Mucosa of descending colon (tissue), 3 donors: ENCODE results near the gene TUBB2A. TPM values are rescaled to one million over a fixed set of nuclear protein-coding genes. Genes with fewer than 3 reads are reported as not detected.

ENCODE experiments used
- ATAC-seq: fragments of 200-7000 bp; cut with Tn5 transposase; one replicate; pipeline ENCODE4 v1.9.1; 2020; ENCODE audit warnings: mild to moderate bottlenecking, moderate library complexity
- DNase-seq, 3 donors: peaks; one replicate each; pipeline ENCODE4 v3.0.0-alpha.2; 2020
- H3K36me3 ChIP-seq: fragments of 200-600 bp; one replicate; pipeline ENCODE4 v1.8.0; 2021; ENCODE audit warnings: low read depth, mild to moderate bottlenecking
- H3K4me1 ChIP-seq: fragments of 200-600 bp; one replicate; pipeline ENCODE4 v1.8.0; 2021; ENCODE audit warnings: low read depth, mild to moderate bottlenecking
- H3K4me3 ChIP-seq: fragments of 200-600 bp; one replicate; pipeline ENCODE4 v1.8.0; 2021; ENCODE audit warnings: mild to moderate bottlenecking
- H3K9me3 ChIP-seq: fragments of 200-600 bp; one replicate; pipeline ENCODE4 v1.8.0; 2021; ENCODE audit warnings: mild to moderate bottlenecking
- intact Hi-C, 2 donors: fragments of 100-400 bp; cut with DNase I in 1 of 2; cut with micrococcal nuclease in 1 of 2; formaldehyde crosslinking; loops; one replicate each; pipeline versions ENCODE4 v1.11.0 to v1.11.1; 2022; cut with DNase I, micrococcal nuclease
- long read RNA-seq, 2 donors: library from polyadenylated mRNA; unstranded; transcript quantifications; one replicate each; pipeline ENCODE4 v2.0.0, GENCODE V29; 2019 to 2021
- total RNA-seq, 3 donors: library from RNA; stranded (reverse); fragmentation: NEBNext Ultra II Directional in 2 of 3; extraction: Animal tissue kit (Norgen Biotek cat#: 25700) in 2 of 3; gene quantifications; one replicate each; pipeline versions ENCODE4 v1.2.1 to v1.2.4, GENCODE V29; 2021 to 2023
- TF ChIP-seq, protein P1 (sequence below): fragments of 200-600 bp; IDR thresholded peaks from one replicate; pipeline ENCODE4 v1.8.0; 2022; ENCODE audit warnings: antibody characterized with exemption, mild to moderate bottlenecking
- donor health status: DM: no; HTN: no; CAD: no; lungs with moderate emphysema.
- donor health status: DM: no; HTN: no; CAD: no.
- donor health status: DM: no; HTN: yes; CAD: no.

TUBB2A gene
- total RNA-seq: 10 to 100 TPM; 16.4 to 92.8 (median 38.4) TPM
- long read RNA-seq, donor 1, transcript TUBB2A-201 (4 exons, 1,595 nt): major isoform, 101 of 144 reads
- long read RNA-seq, donor 1, partial matches to known transcripts: 43 of 144 reads
- long read RNA-seq, donor 1, other reads (novel, unspliced or antisense): 0 of 144 reads
- long read RNA-seq, donor 2, transcript TUBB2A-201 (4 exons, 1,595 nt): major isoform, 21 of 23 reads
- long read RNA-seq, donor 2, partial matches to known transcripts: 0 of 23 reads
- long read RNA-seq, donor 2, other reads (novel, unspliced or antisense): 2 of 23 reads

DNA sequence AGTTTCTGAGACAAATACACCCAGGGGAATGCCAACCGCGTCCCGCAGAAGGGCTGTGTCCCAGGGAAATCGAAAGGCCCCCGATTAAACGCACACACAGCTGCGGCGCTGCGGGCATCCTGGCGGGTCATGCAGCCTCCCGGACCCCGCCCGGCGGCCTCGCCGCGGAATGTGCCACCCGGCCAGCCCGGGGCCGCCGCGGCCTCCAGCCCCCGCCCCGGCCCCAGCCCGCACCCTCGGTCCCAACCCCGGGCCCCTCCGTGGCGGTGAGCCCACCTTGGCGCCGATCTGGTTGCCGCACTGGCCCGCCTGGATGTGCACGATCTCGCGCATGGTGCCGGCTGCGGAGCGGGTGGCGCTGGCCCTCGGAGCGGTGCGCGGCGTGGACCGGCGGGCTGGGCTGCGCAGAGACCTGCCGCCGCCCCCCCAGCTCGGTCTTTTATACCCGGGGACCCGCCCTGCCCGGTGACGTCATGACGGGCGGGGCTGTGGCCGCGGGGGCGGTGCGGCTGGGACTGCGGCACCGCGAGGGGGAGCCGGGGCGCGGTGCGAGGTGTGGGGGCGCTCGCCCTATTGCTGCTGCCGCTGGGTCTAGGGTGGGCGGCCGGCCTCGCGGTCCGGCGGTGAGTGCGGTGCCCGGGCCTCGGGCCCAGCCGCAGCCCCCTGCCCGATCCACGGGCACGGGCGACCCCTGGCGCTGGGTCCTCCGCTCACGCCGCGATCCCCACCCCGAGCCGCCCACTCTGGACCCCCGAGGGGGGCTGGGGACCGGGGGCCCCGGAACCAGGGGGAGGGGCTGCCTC lies at the start of gene TUBB2A:
TUBB2A (minus strand) TSS at position 414 of the 803 bp plus-strand sequence; CDS start at position 333, 81 bp downstream.
- Histone ChIP-seq H3K4me1 (peaks cover 6% of the 10 kb centered on the region), H3K4me3 (peak within 1 kb of the TSS; percentile 72), H3K36me3 (no peaks in the 10 kb centered on the region), H3K9me3 (no peaks in the 10 kb centered on the region)
- TF ChIP-seq, protein P1, sequence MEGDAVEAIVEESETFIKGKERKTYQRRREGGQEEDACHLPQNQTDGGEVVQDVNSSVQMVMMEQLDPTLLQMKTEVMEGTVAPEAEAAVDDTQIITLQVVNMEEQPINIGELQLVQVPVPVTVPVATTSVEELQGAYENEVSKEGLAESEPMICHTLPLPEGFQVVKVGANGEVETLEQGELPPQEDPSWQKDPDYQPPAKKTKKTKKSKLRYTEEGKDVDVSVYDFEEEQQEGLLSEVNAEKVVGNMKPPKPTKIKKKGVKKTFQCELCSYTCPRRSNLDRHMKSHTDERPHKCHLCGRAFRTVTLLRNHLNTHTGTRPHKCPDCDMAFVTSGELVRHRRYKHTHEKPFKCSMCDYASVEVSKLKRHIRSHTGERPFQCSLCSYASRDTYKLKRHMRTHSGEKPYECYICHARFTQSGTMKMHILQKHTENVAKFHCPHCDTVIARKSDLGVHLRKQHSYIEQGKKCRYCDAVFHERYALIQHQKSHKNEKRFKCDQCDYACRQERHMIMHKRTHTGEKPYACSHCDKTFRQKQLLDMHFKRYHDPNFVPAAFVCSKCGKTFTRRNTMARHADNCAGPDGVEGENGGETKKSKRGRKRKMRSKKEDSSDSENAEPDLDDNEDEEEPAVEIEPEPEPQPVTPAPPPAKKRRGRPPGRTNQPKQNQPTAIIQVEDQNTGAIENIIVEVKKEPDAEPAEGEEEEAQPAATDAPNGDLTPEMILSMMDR: peak; percentile 60
- intact Hi-C loops: no loop called here
- DNase-seq (peak; percentile 87 to 92 (median 90)), ATAC-seq (peak; percentile 87)

DNA sequence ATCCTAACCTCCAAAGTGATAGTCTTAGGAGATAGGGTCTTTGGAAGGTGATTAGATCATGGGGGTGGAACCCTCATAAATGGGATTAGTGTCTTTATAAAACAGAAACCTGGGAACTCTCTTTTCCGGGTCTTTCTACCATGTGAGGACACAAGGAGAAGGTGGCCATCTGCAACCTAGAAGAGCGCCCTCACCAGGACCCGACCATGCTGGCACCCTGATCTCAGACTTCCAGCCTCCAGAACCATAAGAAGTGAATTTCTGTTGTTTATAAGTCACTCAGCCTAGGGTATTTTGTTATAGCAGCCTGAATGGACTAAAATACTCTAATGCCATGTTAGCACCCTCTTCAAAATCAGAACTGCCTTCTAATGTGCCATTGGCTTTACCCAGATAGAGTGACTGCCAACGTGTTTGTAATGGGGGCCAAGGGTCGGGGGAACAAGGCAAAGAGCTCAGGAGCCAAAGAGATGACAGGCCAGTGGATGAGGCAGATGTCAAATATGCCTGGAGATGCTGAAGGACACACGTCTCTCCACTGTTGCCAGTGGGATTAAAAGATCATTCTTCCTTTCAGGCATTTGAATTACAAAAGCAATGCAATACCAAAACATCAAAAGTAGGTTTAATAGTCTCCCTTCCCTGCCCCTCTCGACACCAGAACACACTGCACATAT lies 49.1 kb upstream of the TUBB2A start:
- ATAC-seq: no peak
- no peaks in the 10 kb centered on the region for H3K9me3 ChIP-seq
- no peak for DNase-seq
- H3K4me3 ChIP-seq: no peak overlapping the region
- intact Hi-C loops: no loop called here
- no peaks in the 10 kb centered on the region for H3K4me1 ChIP-seq
- TF ChIP-seq, protein P1: no peak
- H3K36me3 ChIP-seq: no peaks in the 10 kb centered on the region

DNA sequence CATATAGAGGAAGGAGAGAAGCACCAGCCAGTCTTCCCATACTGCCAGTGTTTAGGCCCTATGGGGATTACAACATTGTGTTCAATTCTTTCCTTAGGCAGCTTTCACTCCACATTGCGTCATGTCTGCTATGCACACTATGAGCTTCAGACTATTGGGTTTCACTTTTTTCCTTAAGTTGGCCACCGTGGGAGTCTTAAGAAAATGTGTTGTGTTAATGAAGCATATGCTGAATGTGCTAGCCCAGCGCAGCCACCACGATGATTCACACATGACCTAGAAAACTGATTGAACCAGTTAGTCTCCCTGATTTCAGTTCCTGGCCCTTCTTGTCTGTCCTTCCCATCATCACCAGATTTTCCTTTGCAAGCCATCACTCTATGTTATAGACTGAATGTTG lies 48.6 kb upstream of the TUBB2A start:
- no peaks in the 10 kb centered on the region for H3K4me1 ChIP-seq
- TF ChIP-seq, protein P1: no peak
- DNase-seq (no peak), ATAC-seq (no peak)
- no peaks in the 10 kb centered on the region for H3K9me3 ChIP-seq
- intact Hi-C loops: no loop called here
- H3K4me3 ChIP-seq: no peak overlapping the region
- no peaks in the 10 kb centered on the region for H3K36me3 ChIP-seq

DNA sequence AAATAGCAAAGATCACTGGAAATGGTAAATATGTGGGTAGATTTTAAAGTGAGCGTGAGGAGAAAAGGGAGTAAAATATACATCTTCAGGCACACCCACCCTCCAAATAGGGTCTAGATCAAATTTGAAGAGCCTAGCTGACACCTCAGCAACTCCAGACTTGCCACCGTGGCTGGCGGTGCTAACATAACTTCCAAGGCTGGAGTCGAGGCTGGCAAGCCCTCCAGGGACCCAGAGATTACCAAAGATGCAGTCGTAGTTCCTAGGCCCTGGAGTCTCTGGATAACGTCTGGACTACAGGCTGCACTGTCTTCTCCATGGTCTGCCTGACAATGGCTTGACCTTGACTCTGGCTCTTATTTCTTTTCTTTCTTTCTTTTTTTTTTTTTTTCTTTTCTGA lies 47.6 kb upstream of the TUBB2A start:
- no peak for ATAC-seq
- no peaks in the 10 kb centered on the region for H3K36me3 ChIP-seq
- H3K4me1 ChIP-seq: no peaks in the 10 kb centered on the region
- H3K4me3 ChIP-seq: no peak overlapping the region
- DNase-seq: no peak
- TF ChIP-seq, protein P1: no peak
- intact Hi-C loops: no loop called here
- H3K9me3 ChIP-seq: no peaks in the 10 kb centered on the region

DNA sequence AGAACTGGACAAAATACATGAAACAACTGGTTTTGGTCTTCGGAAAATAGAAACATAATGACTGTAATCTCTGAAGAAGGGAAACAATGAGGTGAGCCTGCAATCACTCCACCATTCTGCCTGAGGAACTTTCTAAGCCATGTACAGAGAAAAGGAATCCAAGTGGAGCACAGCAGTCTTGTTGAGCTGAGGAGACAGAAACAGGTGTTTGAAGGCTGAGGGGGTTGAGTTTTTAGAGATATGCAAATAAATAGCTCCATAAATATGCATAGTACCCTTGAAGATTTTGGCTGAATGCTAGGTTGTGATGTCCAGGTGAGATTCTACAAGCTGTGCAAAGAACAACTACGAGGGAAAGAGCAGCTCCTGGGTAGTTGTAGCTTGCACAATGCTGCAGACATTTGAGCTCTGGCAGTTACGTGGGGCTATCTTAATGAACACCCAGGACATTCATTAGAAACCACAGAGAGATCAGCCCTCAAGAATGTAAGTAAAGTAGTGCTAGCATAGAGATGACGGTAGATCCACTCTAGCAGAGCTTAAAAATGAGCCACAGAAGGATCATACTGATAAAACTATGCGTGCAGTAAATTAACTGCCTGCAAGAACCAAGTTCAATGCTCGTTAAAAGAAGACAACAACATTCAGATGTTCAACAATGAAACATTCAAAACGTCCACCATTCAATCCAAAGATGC lies 45.8 kb upstream of the TUBB2A start:
- TF ChIP-seq, protein P1: no peak
- intact Hi-C loops: no loop called here
- DNase-seq (no peak), ATAC-seq (no peak)
- H3K4me3 ChIP-seq: no peak overlapping the region
- no peaks in the 10 kb centered on the region for H3K36me3 ChIP-seq
- no peaks in the 10 kb centered on the region for H3K4me1 ChIP-seq
- no peaks in the 10 kb centered on the region for H3K9me3 ChIP-seq
